Measurements from ENCODE around the gene PDGFA.

PDGFA gene

GRCh38 chr7:489876-490275 lies 29.8 kb downstream of the PDGFA start:
- FAIRE-seq = no peak

DNA sequence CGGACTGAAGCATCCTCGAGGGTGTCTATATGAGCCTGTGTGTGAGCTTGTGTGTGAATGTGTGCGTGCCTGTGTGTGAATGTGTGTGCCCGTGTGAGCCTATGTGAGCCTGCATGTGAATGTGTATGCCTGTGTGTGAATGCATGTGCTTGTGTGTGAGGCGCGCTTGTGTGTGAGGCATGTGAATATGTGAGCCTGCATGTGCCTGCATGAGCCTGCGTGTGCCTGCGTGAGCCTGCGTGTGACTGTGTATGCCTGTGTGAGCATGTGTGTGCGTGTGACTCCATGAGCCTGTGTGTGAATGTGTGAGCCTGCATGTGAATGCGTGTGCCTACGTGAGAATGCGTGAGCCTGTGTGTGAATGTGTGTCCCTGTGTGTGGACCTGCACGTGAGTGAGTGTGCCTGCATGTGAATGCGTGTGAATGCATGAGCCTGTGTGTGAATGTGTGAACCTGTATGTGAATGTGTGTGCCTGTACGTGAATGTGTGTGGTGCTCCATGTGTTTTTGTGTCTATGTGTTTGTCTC lies 33.4 kb downstream of the PDGFA start:
- no peak for FAIRE-seq

GRCh38 chr7:485188-486081 lies 34.2 kb downstream of the PDGFA start:
- FAIRE-seq = no peak

DNA sequence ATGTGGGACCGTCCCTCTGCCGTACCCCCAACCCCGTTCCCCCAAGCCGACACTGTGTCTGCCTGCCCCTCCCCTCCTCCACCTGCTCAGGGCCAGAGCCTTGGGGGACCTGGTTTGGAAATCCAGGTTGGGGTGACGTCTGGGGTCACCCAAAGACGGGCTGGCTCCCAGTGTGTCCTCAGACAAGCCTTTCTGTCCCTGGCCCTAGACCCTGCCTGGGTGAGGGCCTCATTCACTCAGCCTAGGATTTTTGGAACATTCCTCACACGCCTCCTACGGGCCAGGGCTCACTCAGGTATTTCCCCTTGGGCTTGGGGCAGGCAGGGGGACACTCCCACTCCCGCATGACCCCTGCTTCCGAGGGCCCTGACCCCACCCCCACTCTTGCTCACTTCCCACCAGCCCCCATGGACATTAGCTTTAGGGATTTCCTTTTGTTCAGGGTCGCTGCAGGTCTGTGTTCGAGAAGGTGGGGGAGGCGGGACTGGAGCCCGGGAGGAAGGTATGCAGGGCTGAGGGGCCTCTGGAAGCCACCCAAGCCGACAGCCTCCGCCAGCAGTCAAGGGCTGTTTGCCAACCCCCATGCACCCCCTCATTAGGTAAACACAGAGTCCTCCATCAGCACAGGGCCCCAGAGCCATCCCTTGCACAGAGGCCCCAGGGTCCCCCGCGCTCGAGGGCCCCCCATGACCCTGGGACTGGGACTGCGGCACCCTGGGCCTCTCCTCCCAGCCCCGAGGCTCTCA lies 35.1 kb downstream of the PDGFA start:
- FAIRE-seq = no peak

DNA sequence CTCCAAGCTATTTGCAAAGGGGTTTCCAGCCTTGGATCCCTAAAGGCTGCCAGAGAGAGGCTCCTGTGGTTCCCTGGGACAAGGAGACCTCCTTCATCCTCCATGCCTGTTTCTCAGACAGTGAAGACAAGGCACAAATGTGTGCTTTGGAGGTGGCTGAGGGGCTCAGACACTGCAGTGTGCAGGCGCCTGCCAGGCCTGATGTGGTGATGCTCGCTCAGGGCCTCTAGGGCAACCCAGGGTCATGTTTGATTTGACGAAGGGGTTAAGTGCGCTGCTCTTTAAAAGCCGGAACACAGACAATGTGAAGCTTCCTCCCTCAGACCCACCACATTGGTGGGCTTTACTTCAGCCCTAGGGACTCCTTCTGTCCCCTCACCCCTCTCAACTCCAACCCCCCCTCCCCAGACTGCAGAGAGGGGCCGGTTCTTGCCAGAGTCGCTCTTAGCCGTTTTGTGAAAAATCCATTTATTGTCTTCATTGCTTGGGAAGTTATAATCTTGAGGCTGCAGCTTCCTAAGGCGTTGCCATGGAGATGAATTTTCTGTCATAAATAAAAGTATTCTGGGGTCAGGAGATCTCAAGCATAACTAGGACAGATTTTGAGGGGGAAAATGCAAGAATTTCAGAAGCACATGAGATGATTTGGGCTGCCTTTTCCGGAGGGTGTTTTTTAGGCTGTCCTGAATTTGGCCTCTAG lies 35.8 kb downstream of the PDGFA start:
- no peak for FAIRE-seq

- FAIRE-seq = no peak
Observed at GRCh38 chr7:482521-483083, 37.0 kb downstream of the PDGFA start.

DNA sequence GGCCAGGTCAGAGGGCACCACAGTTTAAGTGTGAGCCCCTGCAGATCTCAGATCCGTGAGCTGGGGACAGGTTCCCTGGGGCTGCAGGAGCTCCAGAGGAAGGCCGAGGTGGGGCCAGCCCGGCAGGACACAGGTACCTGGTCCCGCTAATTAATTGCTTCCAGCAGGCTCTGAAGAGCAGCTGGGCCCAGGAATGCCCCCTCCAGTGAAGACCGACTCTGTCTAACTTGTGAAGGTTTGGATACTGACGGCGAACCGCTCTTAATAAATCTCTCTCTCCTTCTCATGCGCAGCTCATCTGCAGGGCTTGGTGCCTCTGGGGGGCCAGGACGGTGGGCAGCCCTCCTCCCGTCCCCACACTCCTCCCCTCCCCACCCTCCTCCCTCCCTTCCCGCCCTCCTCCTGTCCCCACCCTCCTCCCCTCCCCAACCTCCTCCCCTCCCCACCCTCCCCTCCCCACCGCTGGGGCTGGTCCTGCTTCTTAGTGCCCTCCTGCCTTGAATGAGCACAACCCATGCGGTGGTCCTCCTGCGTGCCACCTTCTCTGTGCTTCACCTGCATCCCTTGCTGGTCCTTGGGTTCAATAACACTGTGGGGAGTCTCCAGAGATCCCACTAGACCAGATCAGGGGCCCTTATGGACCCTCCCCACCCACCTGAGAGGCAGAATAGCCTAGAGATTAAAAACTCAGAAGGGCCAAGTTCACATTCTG lies 38.3 kb downstream of the PDGFA start:
- FAIRE-seq = no peak

- no peak for FAIRE-seq
Observed at GRCh38 chr7:480531-481218, 39.0 kb downstream of the PDGFA start.

DNA sequence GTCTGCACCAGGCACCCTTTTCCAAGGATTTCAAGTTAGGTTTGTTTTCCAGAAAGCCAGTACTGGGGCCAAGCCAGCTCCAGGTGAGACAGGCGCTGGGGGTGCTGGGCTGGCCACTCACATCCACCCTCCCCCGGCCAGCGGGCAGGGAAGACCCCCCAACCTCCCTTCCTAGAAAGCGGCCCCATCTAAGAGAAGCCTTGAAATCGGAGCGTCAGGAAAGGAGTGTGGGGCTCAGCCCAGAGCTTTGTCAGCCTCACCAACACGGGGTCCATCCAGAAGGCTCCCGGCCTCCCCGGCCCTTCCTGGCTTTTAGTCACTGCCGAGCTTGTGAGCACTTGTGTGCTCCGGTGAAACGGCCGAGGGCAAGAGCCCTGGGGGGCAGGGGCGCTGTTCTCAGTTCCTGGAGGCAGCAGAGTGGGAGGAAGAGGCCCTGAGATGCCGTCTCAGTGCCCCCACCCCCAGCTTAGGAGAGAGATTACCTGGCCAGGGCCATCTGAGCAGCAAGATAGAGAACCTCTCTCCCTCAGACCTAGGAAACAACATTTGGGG lies 39.6 kb downstream of the PDGFA start:
- no peak for FAIRE-seq

DNA sequence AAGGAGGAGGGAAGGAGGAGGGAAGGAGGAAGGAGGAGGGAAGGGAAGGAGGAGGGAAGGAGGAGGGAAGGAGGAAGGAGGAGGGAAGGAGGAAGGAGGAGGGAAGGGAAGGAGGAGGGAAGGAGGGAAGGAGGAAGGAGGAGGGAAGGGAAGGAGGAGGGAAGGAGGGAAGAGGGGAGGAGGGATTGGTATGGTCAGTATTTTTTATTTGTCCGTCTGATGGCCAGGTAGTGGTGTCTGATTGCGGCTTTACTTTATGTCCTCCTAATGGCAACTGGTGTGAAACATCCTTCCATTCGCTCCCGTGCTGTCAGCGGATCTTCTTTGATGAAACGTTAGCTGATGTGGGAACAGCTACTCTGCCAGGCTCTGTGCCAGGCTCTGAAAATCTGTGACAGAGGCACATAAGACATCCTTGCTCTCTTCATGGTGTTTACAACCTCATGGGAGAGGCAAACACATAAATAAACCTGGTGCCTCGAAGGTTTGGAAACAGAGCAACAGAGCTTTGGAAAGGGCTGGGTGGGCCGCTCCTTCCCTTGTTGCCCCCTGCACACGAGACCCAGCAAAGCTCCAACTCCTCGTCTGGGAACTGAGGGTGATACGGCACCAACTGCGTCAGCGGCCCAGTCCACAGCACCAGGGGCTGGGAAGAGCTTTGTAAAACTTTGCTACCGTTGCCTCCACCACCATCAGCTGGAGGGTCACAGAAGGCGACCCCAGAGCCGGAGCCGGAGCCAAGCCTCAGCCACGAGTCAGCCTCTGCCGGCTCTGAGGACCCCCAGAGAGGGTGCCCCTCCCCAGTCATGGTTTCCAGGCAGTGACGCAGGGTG lies 40.3 kb downstream of the PDGFA start:
- no peak for FAIRE-seq

DNA sequence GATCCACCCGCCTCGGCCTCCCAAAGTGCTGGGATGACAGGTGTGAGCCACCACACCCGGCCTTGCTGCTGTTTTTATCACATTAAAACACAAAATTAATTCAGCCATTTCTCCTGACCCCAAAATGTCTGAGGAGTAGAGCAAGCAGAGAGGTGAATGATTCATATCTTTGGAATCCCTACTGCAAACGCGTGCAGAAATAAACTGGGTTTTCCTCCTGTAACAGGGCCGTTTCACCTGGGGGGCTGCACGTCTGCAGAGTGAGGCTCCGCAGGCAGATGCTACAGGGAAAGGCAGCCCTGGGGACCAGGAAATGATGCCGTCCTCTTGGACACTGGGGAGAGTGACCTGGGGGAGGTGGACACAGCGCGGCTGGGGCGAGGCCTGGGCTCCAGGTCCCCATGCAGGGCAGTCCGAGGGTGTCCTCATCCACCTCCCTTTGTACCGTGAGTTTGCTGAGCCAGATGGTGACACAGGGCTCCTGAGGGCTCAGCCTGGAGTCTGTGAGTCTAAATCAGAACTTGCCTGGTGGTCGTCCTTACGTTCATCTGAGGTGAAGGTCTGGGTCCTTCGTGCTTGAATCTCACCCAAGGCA lies 41.9 kb downstream of the PDGFA start:
- no peak for FAIRE-seq

DNA sequence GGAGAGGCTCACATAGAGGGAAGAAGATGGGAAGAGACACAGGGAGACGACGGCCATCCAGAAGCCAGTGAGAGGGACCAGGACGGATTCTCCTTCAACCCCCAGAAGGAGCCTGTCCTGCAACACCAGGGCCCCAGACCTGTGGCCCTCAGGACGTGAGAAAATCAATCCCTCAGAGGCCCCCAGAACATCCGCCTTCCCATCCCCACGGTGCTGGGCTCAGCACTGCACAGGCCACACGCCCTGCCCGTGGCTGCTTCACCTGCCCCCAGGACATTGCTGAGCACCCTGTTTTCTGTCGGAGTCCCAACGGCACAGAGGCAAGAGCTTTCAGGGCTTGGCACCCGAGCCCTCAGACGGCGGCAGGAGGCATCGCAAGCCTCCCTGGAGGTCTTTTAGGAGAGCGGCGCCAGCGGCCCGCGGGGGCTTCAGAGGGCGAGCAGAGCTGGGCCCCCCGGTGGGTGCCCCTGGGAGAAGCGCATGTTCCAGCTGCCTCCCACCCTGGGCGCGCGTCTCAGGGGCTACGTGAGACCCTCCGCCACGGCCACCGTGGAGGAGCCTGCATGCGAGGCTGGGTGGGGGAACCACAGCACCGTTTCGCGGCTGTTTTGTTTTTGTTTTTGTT lies 42.8 kb downstream of the PDGFA start:
- FAIRE-seq = no peak

GRCh38 chr7:475951-476441 lies 43.6 kb downstream of the PDGFA start:
- FAIRE-seq = no peak

GRCh38 chr7:475425-475728 lies 44.3 kb downstream of the PDGFA start:
- FAIRE-seq = no peak

DNA sequence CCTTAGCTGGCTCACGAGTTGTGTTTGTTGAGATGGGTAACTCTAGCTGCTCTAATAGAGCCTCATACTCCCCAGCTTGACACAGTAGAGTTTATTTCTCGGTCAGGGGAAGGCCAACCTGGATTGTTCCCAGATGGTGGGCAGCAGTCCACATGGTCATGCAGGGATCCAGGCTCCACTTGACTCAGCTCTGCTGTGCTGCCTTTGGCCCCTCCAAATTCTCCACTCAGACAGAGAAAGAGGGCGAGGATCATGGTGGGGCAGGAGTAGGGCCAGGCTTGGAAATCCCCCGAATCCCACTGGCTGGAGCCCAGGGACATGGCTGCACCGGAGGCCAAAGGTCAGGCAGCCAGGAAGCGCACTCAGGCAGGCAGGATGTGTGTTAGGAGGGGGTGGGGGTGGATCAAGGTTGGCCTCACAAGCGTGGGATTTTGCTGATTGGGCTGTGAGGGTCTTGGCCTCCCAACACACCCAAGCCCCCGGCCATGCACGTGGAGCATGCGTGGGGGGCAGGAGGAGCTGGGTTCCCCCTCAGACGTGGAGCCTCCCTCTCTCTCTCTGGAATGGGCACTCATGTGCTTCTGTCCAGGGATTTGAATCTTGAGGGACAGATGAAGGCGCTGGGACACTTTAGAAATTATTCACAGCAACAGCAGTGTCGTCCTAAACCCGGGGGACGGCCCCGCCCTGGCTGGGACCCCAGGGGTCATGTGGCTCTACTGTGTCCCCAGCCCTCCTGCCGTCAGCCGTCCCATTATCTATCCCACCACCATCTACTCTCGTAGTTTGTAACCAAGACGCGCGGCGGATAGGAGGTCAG lies 44.8 kb downstream of the PDGFA start:
- no peak for FAIRE-seq

DNA sequence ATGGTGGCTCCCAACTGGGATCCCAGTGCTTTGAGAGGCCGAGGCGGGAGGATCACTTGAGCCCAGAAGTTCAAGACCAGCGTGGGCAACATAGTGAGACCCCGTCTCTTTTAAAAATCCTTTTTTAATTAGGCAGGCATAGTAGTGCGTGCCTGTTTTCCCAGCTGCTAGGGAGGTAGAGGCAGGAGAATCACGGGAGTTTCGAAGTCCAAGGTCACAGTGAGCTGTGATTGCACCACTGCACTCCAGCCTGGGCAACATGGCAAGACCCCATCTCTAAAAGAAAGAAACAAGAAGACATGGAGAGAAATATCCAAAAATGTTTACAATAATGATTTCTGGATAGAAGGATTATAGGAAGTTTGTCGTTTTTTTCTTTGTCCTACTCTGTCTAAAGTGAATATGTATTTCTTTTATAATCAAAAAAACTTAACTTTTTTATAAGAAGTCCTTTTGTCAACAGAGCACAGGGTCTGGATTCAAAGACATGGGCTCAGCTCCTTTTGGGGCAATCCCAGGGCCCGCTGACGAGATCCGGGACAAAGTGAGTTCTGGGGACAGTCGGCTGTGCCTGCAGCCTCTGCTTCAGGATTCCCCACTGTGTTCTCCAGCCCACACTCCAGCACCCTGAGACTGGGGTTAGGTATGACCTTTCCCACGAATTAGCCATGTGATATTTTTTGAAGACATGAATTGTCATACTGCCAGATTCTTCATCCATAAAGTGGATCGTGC lies 45.6 kb downstream of the PDGFA start:
- FAIRE-seq = no peak

DNA sequence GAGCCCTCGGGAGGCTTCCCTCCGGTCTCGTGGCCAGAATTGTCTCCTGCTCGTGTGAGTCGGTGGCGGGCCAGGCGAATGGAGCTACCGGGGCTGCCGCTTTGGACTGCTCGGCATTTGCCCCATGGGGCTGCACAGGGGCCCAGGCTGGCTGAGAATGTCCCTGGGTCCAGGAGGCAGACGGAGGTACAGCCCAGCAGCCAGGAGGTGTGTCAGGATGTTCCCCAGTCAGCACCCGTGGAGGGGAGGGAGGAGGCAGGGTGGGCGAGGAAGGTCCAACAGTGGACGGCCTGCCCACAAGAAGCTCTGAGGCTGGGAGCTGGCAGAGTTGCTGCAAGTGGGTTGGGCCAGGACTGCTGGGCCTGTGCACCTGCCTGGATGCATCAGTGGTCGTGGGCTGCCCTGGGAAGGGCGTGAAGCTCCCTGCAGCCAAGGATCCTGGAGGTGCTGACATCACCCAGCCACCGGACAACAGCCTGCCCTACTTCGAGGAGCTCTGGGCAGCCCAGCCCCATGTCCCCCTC lies 46.4 kb downstream of the PDGFA start:
- no peak for FAIRE-seq

DNA sequence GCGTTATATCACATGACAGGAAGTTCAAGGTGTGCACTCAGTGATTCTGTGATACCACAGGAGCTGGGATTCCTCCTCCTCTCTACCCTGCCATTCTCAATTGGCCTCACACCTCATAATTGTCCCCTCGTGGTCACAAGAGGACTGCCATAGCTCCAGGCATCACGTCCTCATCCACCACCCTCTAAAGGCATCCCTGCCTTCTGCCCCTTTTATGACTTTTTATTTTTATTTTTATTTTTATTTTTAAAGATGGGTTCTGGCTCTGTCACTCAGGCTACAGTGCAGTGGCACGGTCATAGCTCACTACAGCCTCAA lies 47.0 kb downstream of the PDGFA start:
- no peak for FAIRE-seq
